ENCODE data around the gene UTP18.

- TF ChIP-seq CTCF (IDR thresholded peaks at IDR 0.05) (no peak), OVOL2 (CRISPR knock-in tag; IDR thresholded peaks at IDR 0.05; ENCODE audit: borderline replicate concordance) (no peak), MAX (CRISPR knock-in tag; IDR thresholded peaks at IDR 0.05) (no peak), RORB (CRISPR knock-in tag; IDR thresholded peaks at IDR 0.05) (no peak), ZNF232 (CRISPR knock-in tag; IDR thresholded peaks at IDR 0.05) (no peak), PRRX2 (CRISPR knock-in tag; IDR thresholded peaks at IDR 0.05) (no peak), JUN (CRISPR knock-in tag; IDR thresholded peaks at IDR 0.05) (no peak), CBFB (CRISPR knock-in tag; IDR thresholded peaks at IDR 0.05; ENCODE audit: low read depth) (no peak), ZNF317 (CRISPR knock-in tag; IDR thresholded peaks at IDR 0.05; ENCODE audit: borderline replicate concordance, low read depth) (no peak), E2F5 (CRISPR knock-in tag; IDR thresholded peaks at IDR 0.05) (no peak), IRF2 (CRISPR knock-in tag; IDR thresholded peaks at IDR 0.05; ENCODE audit: borderline replicate concordance, low read depth) (no peak), ATF2 (CRISPR knock-in tag; IDR thresholded peaks at IDR 0.05; ENCODE audit: borderline replicate concordance, low read depth) (no peak), FOXK1 (CRISPR knock-in tag; IDR thresholded peaks at IDR 0.05) (no peak), FOXJ3 (CRISPR knock-in tag; IDR thresholded peaks at IDR 0.05; ENCODE audit: borderline replicate concordance) (no peak)
These were observed 32.2 kb upstream of the UTP18 start for GRCh38 chr17:51228161-51228560.
